ENCODE data around the gene ZC3H4.

GRCh38 chr19:47089767-47090350 lies 23.7 kb downstream of the ZC3H4 start:
- no peak for TF ChIP-seq CTCF (IDR thresholded peaks at IDR 0.05)
- no peak for TF ChIP-seq POLR2A (IDR thresholded peaks at IDR 0.05)

Measured in heart left ventricle (tissue), 13 donors.